Fibroblast of the aortic adventitia (primary cell): Measurements from ENCODE around the gene SLU7. TPM values are rescaled to one million over a fixed set of nuclear protein-coding genes. Genes with fewer than 3 reads are reported as not detected.

Experiments used
- DNase-seq: peaks from one replicate; pipeline ENCODE4 v3.0.0-alpha.2; 2010; ENCODE audit warnings: low read depth
- H3K4me3 ChIP-seq: 2 replicates; pipeline ENCODE4 v1.5.1; 2011; ENCODE audit warnings: low read depth, mild to moderate bottlenecking, control low read depth, low read length, moderate library complexity
- CTCF ChIP-seq: IDR thresholded peaks from 2 replicates; pipeline ENCODE4 v1.5.1; 2011; ENCODE audit warnings: mild to moderate bottlenecking, low read length, control low read depth, inconsistent platforms; ENCODE audit not compliant: insufficient read depth
- total RNA-seq: library from RNA; depleted of rRNA; stranded (reverse); fragments of >200 nt; gene quantifications from 2 replicates; pipeline ENCODE4 v1.2.3, GENCODE V29; 2012; ENCODE audit warnings: low replicate concordance

Gene SLU7
- total RNA-seq, 1 donor: 69.7 TPM

- TF ChIP-seq CTCF: peak; percentile 41
- DNase-seq: peak; percentile 56
Measured at GRCh38 chr5:160390787-160391696, 27.8 kb downstream of the SLU7 start.

DNA sequence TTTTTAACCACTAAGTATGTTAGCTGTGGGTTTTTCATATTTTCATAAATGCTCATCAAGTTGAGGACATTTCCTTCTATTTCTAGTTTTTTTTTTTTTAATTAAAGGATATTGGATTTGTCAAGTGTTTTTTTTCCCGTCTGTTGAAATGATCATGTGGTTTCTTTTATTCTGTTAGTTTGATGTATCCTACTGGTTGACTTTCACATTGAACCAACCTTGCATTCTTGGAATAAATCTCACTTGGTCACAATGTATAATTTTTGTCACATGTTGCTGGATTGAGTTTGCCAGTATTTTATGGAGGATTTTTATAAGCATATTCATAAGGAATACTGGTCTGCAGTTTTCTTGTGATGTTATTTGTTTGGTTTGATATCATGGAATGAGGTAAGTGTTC is 31.4 kb downstream of the SLU7 start:
- DNase-seq: no peak
- no peak for TF ChIP-seq CTCF

More at GRCh38 chr5:160390787-160391696, 27.8 kb downstream of the SLU7 start:
- H3K4me3 ChIP-seq: no peak overlapping the region

DNA sequence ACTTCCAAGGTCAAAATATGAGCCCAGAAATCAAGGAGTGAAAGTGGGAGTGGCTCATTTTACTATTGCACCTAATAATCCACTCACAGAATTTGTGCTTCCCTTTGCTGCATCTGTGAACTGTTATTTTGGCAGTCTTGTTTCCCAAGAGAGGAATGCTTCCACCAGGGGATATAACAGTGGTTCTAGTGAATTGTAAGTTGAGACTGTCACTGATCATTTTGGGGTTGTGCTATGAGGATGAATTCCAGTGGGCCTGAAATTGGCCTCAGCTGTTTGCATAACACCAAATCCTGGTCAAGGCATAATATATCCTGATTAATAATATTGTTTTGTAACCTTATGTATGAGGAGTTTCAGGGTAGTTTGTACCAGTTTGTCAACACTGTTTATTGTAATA is 33.4 kb downstream of the SLU7 start:
- no peak overlapping the region for H3K4me3 ChIP-seq
- TF ChIP-seq CTCF: no peak

More for the DNA sequence above, 31.4 kb downstream of the SLU7 start:
- no peak overlapping the region for H3K4me3 ChIP-seq

DNA sequence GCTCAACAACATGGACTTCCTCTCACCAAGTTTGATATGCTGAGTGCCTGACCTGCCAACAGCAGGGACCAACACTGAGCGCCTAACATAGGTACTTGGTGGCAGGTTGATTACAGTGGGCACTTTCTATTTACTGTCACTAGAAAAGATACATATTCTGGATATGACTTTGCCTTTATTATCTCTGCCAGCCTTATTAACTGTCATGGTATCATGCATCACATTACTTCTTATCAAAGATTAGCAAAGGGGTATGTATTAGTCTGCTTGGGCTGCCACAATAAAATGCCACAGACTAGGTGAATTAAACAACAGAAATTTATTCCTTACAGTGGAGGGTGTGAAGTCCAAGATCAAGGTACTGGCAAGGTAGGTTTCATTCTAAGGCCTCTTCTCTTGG is 34.2 kb downstream of the SLU7 start:
- no peak for TF ChIP-seq CTCF
- no peak for DNase-seq
- no peak overlapping the region for H3K4me3 ChIP-seq

More for the DNA sequence above, 33.4 kb downstream of the SLU7 start:
- no peak for DNase-seq

DNA sequence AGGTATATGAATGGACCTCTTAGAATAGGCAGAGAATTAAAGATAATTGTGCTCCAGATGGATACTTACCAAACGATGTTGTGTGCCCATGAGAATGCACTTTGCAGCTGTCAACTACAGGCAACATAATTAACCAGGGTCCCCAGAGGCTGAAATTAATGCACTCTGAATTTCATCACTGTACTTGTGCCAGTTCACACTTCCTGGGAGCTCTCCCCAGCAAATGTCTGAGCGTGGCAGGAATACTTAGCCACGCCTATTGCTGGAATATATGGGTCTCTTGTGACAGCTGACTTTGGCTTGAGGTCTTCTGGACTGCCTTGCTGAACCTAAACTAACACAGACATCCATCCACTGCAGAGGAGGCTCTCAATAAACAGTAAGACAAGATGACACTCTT is 36.5 kb downstream of the SLU7 start:
- no peak for DNase-seq
- H3K4me3 ChIP-seq: no peak overlapping the region
- TF ChIP-seq CTCF: no peak

DNA sequence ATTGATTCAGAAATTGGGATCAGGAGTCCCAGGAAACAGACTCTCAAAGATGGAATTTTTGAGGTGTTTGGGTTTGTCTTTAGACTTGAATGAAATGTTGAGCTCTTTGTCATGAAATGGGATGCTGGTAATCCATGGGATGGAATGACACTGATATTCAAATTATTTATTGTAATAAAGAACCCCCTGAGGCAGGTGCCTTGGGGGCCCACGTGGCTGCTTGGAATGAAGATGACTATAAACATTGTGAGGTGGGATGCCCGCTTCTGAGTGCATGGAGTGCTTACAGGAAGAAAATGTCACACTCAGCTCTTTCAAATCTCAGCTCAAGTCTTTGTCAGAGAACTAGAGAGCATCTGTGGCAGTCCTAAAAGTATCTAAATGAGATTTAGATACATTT is 38.8 kb downstream of the SLU7 start:
- TF ChIP-seq CTCF: no peak
- no peak for DNase-seq

DNA sequence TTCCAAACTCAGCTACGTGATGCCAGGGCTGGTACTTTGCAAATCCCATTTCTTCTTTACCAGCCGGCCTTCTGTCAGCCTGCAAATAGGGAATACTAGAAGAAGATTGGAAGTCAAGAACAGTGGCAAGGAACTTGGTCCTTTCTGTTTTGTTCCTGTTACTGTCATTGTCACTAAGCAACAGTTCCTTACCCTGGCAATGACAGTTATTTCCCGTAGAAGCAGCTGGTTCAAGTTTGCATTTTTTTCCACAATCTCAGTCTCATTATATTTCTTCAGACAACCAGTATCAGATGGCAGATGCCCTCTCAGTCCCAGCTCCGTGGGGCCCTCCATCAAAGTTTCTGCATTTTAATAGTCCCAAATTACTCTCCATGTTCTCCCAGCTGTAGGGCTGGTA is 39.4 kb downstream of the SLU7 start:
- TF ChIP-seq CTCF: no peak
- H3K4me3 ChIP-seq: no peak overlapping the region
- no peak for DNase-seq

More for the DNA sequence above, 38.8 kb downstream of the SLU7 start:
- H3K4me3 ChIP-seq: no peak overlapping the region
